GM21526 (cell line): ENCODE results near the gene ZNF341.
A peak's percentile ranks its signal among the peaks of the same experiment; 100 is the strongest.
"Not testable (repeated sequence)": the region's sequence is repeated elsewhere in the genome, so short reads cannot be mapped to it uniquely, and the experiment has no call there.

Experiments used
- ATAC-seq: cut with Tn5 transposase; IDR thresholded peaks from one replicate; pipeline ENCODE4 v1.9.1; 2021; ENCODE audit warnings: moderate library complexity; ENCODE audit not compliant: unreplicated experiment, low FRiP score

Gene ZNF341

DNA sequence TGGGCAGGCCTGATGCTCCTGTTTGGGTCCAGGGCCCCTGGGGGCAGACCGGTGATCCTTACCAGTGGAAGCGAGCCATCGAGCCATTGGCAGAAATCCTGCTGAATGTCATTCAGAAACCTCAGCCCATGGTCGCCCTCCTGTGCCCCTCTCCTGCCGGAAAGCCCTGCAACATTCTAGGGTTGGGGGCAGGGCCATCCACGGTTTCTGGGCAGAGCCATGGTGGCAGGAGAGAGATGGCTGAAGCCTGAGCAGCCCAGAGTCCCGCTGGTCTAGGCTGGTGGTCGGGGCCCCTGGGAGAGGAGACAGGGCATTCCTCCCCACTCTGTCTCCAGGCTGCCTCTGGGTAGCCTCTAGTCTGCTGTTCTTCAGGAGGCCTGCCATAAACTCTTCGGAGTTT, 59.7 kb downstream of the ZNF341 start:
- ATAC-seq = no peak

DNA sequence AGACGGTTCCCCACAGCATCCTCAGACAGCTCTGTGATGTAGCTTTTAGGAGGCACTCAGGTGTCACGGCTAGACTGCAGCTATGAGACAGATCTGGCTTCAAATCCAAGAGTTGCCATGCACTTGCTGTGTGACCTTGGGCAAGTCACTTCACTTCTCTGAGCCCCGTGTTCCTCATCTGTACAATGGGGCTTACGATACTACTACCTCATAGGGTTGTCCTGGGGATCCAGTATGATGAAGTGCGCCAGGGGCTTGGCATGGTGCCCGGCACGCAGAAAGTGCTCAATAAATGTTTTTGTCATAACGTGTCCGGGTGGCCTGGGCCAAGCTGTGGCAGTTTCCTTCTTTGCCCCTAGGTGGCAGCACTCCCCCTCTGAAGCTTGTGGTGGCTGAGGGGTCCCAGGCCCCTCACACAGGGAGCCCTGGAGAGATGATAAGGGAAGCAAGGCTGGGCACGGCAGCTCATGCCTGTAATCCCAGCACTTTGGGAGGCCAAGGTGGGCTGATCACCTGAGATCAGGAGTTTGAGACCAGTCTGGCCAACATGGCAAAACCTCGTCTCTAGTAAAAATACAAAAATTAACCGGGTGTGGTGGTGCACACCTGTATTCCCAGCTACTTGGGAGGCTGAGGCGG, 60.3 kb downstream of the ZNF341 start:
- ATAC-seq = no peak

DNA sequence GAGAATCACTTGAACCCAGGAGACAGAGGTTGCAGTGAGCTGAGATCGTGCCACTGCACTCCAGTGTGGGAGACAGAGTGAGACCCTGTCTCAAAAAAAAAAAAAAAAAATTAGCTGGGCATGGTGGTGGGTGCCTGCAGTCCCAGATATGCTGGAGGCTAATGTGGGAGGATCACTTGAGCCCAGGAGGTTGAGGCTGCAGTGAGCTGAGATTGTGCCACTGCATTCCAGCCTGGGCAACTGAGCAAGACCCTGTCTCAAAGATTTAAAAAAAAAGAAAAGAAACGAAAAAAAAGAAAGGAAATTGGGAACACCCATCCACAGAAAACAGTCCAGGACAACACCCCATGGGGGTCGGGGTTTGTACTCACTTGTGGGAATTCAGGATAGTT, 60.8 kb downstream of the ZNF341 start:
- not testable (repeated sequence) for ATAC-seq

DNA sequence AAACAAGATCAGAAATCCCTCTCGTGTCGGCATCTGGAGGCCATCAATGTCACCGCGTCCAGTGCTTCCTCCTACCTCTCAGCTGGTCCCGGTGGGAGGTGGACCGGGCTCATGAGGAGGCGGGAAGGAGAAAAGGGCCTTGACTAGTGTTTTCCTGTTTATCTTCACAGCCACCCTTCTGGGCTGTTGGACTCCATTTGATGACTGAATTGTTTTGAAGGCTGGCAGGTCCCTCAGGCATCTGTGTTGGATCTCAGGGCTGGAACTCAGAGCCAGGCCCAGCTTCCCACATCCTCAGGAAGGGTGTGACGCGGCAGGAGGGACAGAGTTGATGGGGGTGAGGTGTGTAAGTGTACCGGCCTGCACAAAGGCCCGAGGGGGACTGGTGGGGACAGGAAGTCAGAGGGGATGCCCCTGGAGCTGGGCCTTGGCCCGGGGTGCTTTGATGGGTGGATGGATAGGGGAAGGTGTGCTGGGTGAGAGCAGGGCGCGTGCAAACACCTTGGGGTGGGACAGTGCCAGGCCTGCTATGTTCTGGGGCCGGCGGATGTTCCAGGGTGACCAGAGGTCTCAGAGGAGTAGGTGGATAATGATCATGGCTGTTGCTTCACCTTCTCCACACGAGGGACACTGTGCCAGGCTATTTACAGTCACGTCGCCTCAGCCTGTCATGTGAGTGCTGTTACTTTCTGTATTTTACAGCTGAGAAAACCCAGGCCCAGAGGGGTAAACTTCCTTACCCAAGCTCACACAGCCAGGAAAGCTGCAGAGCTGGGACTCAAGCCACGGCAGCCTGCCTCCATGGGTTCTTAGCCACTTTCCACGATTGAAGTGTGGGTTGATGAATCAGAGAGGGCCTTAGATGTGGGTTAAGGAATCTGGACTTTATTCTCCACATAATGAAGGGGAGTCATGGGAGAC, 61.5 kb downstream of the ZNF341 start:
- ATAC-seq = no peak

DNA sequence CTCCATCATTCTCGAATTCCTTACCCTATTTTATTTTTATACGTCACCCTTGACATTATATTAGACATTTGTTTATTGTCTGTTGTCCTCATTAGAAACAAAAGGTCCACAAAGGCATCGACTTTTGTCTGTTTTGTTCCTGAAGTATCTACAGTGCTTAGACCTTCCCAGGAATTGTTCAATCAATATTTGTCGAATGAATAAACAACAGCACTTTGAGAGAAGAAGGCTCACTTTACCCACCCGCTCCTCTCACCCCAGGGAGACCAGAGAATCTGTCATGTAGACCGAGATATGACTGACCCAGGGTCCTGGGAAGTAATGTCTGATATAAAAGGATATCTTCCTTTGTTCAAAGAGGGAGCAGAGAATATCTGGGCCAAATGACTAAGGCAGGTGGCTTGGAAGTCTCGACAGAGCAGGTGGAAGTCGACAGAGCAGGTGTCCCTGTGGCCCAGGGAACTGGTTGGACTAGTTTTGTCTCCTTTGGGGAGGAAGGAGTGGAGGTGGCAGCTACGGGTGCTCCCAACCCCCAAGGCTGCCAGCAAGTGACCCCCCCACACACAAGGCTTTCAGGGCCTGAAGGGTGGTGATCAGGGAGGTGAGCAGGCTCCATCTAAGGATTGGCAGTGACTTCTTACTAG, 64.6 kb downstream of the ZNF341 start:
- ATAC-seq = no peak

DNA sequence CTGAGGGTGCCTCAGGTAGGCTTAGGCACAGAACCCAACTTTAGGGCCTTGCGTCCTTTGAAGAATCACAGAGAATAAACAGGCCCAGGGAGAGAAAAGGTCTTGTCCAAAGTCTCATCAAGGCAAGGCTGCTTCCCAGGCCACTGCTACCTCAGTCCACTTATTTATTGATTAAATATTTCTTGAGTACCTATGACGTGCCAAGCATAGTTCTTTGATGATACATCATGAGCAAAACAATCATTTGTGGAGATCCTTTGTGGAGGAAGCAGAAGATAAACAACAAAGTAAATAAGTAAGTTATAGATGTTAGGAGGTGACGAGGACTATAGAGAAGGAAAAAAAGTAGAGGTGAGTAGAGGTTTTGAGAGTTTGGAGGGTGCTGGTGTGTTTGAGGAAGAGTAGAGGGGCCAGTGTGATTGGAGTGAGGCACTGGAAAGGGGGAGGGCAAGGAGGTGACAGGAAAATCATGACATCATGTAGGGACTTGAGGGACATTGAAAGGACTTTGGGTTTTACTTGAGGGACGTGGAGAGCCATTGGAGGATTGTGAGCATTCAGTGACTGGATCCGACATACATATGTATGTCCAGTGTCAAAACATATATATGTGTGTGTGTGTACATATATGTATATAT, 65.2 kb downstream of the ZNF341 start:
- ATAC-seq = no peak

DNA sequence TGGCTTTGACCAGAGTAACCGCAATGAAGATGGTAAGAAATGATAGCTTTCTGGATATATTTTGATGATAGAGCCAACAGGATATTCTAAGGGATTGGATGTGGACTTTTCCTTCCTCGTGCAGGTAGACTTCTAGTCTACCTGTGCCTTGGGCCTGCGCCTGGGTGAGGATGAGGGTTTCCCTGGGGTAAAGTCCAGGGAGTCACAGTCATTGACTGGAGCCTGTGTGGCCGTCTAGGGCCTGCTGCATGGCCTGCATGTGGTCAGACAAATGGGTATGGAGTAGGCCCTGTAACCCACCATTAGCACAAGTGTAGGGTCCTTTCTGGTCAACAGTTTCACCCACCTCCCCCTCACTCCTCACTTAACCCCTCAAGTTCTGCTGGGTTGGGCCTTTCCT, 66.6 kb downstream of the ZNF341 start:
- no peak for ATAC-seq

DNA sequence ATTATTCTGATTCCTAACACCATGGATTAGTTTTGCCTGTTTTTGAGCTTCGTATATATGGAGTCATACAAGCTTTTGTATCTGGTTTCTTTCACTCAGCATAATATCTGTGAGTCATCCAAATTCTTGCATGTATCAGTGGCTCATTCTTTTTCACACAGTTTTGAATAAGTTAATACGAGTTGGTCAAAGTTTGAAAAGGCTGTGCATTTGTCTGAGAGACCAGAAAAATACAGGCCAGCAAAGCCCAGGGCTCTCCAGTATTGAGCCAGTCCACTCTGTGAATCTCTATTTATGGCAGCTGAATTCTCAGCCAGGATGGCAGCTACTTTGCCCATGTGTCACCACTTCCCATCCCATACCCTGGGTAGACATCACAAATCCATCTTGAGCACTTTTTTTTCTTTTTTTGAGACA, 72.1 kb downstream of the ZNF341 start:
- no peak for ATAC-seq

DNA sequence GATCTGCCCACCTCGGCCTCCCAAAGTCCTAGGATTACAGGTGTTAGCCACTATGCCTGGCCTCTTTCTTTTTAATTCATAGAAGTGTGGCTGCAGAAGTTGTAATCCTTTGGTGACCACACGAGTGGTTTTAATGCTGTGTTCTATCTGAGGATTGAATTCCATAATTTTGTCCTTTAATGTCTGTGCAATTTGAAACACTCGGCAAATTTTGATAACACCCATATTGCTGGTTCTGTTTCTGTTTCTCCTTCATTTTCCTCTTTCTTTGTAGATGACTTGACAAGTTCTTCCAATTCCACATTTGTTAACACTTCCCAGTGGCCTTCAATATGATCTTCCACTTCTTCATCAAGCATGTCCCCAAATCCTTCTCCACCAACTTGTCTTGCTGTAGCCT, 76.6 kb downstream of the ZNF341 start:
- ATAC-seq = no peak

DNA sequence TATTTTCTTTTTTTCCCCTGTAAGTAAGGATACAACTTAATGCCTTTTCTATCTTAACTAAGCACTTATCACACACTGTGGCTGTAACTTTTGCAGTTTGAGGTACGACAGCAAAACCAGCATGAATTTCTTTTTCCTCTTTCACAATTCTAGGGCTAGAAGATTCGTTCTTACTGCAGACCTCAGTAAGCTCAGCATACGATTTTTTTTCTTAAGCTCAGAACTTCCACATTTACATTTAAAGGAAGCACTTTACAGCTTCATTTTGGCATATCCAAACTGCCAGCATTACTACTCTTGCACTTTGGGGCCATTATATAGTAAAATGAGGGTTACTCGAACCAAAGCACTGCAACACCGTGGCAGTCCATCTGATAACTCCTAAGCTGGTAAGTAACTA, 78.5 kb downstream of the ZNF341 start:
- no peak for ATAC-seq

DNA sequence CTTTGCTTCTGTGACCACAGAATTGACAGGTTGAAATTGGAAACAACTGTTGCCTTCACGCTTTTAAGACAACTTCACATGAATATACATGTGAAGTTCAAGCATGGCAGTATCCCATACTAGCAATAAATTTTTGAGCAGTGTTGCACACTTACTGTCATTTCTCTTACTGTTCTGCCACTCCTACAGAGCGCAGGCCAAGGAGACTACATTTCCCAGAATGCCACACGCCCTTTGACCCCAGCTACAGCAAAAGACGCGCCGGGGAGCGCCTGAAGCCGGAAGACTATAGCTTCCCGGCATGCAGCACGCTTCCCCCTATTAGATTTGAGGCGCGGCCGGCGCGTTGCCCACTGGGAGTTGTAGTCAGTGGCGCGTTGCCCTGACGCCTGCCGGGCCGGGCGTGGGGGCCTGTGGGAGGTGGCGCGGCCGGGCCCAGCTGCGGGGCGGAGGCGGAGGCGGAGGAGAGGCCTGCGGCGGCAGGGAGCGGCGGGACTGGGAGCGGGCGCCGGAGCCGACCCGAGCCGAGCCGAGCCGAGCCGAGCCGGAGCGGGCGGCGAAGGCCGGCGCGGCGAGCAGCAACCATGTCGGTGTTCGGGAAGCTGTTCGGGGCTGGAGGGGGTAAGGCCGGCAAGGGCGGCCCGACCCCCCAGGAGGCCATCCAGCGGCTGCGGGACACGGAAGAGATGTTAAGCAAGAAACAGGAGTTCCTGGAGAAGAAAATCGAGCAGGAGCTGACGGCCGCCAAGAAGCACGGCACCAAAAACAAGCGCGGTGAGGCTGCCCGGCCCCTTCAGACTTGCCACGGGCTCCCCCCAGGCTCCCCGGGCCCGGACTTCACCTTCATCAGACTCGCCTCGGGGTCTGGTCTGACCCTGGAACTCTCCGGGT, 79.3 kb downstream of the ZNF341 start, which contains the start of gene CHMP4B:
Gene CHMP4B, plus strand, starts transcription at position 464 of the 891 bp plus-strand sequence. Its CDS starts 121 bp downstream, at position 585.
- ATAC-seq = peak; percentile 91

DNA sequence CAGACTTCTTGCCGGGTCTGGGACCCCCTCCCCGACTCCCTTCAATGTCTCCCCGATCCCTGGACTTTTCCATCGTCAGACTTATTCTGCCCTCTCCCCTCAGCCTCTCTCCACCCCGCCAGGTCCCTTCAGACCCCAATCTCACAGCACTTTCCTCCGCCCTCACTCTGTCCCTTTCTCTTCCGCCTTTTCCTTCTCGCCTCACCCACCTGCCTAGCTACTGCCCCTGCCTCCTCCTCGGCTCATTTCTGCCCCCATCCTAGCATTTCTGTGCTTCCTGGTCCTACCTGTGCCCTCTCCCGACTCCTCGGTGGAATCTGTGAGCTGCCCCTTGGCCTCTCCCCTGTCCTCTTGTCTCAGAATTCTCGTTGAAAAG, 80.0 kb downstream of the ZNF341 start:
- ATAC-seq = peak; percentile 10

DNA sequence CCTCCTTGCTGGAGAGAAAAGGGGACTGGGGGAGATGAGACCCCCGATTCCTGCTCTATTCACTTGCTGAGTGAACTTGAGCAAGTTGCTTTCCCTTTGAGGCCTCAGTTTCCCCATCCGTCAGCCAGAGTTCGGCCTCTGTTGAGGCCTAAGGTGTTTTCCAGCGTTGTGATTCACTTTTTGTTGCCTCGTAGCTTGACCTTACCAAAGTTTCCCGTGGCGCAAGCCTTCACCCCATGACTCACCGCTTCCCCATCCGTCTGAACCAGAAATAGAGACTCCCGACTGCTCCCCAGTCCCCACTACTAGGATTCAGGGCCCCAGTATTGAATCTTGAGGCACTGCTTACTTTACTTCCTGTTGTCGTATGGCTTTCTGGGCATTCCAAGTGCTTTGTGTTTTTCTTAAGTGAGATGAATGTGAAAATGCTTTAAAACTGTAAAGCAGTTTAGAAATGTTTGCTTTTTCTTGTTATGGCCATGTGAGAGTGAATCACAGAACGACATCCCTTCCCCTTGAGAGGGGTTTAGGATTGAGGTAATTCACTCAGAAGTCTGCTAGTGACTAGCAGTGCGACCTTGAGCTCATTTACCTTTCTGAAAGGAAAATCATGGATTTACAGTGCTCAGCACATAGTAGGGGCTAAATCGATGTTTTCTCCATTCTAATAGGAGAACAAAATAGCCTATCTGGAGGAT, 80.5 kb downstream of the ZNF341 start:
- no peak for ATAC-seq

DNA sequence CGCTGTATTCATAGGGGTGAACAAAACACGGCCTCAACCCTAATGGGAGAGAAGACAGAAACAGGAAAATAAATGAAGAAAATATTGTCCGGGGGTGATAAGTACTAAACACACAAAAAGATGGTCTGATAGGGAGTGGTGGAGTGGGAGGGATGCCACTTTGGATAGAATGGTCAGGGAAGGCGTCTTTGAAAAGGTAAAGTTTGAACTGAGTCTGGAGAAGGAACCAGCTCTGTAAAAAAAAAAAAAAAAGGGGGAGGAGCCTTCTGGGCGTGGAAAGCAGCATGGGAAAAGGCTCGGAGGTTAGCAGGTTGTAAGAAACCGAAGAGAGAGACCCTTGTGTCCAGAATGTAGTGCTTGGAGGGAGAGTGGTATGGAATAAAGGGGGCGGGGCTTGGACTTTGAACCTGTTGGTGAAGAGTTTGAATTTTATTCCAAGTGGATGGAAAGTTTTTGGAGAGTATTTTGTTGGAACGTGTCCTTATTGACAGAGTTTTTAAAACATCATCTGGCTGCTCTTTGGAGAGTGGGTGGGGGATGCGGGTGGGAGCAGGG, 81.2 kb downstream of the ZNF341 start:
- ATAC-seq = no peak

DNA sequence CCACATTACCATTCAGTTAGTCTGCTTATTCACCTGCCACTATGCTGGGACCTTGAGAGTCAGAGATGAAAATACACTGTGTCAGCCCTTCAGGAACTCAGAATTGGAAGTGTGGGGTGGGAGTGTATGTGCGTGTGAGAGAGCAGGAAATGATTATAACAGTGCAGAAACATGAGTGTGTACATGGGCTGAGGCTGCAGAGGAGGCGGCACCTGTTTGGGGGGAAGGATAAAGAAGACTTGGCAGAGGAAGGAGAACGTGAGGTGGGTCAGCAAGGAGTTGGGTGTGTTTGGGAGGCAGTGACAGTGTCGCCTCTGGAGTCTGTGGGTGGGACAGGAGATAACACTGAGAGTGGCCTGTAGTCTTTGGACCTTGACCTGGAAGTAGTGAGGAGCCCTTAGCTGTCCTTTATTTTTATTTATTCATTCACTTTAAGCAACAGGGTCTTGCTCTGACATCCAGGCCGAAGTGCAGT, 82.5 kb downstream of the ZNF341 start:
- no peak for ATAC-seq

DNA sequence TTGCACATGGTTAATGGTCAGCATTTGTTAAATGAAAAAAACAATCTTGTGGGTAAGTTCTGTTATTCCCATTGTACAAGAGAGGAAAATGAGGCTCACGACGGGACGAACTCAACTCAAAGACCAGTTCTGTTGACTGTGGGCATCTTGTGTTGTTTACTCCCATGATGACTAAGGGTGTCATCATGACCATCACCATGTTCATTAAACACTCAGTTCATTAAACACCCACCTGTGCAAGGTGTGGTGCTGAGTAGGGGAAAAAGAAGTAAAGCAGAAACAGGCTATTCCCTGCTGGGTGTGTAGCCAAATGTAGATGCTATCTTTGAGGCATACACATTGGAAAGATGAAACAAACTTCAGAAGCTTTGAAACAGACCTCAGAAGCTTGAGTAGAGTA, 83.9 kb downstream of the ZNF341 start:
- no peak for ATAC-seq

DNA sequence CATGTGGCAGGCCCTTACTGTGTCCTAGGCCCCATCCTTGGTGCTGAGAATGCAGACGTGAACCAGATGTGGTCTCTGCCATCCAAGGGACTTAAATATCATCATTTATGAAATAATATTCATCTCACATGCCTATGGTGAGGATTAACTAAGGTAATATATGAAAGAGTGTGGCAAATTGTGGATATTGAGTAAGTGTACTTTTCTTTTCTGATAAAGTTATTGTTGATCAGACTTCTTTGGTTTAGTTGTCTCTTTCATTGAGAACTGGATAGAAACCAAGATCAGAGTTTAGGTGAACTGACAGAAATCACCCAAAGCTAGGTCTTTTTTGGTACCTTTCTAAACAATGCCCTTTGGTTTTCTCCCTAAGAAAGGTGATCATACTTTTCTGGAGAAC, 84.4 kb downstream of the ZNF341 start:
- no peak for ATAC-seq

DNA sequence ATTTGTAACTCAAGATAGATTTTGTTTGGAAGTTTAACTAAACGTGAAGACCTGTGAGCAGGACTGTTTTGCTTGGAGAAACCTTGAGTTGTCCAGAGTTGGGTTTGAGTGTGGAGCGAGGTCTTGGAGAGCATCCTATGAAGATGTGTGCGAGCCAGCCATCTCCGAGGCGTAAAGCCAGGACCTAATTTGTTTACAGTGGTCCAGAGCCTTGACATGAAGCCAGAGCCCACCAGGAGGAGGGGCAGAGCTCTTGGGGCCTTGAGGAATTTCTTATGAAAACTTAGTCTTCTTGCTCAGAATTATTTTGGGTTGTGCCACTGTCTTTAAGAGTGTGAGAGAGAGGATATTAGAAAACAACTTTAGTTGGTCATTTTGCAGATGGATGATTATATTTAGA, 85.6 kb downstream of the ZNF341 start:
- no peak for ATAC-seq

DNA sequence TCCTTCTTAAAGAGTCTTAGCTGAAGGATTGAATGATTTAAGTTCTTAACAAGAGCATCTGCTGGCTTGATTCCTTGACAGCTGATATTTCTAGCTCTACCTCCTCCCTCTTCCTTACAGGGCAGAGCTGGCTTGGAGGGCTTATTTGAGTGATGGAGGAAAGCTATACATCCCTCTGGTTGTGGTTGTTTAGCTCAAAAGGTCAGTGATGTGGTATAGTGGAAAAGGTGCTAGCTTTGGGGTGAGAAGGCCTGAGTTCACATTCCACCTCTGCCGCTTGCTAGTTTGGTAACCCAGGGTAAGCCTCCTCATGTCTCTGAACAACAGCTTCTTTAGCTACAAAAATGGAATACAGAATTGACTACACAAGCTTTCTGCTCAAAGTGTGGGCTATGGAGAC, 87.7 kb downstream of the ZNF341 start:
- ATAC-seq = no peak
